GM13976 (cell line): ENCODE measurements around the gene POLD3.

Experiments
- DNase-seq: peaks from one replicate; pipeline ENCODE4 v3.0.0; 2012; ENCODE audit warnings: low spot score
- CTCF ChIP-seq: IDR thresholded peaks from 2 replicates; pipeline ENCODE4 v1.5.1; 2012; ENCODE audit warnings: borderline replicate concordance, mild to moderate bottlenecking; ENCODE audit not compliant: insufficient read depth; ENCODE audit errors: extremely low read depth, missing control alignments, control extremely low read depth
- in situ Hi-C: fragments of 300-500 bp; cut with MboI; formaldehyde crosslinking; loops from one replicate; pipeline ENCODE4 v1.12.0; 2022; ENCODE audit warnings: low sequenced_read_pairs, mixed read lengths, inconsistent platforms; ENCODE audit not compliant: unreplicated experiment

The POLD3 gene

DNA sequence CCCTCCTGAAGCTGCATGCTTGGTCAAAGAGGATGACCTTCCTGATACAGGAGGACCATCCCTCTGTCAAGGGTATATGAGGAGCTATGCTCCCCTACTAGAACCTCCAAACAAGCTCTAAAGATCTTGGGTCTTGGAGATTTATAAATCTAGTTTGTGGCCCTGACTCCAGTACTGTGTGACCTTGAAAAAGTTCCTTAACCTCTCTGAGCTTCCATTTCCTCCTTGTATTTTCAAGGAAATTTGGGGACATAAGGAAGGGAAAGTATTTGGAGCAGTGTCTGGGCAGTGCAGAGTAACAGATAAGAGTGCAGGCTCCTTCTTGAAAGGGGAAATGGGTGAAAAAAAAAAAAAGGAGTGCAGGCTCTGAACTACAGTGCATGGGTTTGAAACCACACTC lies 93.0 kb downstream of the POLD3 start:
- no peak for TF ChIP-seq CTCF
- in situ Hi-C loops, result no loop called here
- DNase-seq, result no peak

GRCh38 chr11:74685905-74686304 lies 93.5 kb downstream of the POLD3 start:
- no peak for TF ChIP-seq CTCF
- no peak for DNase-seq
- in situ Hi-C loops, result no loop called here

DNA sequence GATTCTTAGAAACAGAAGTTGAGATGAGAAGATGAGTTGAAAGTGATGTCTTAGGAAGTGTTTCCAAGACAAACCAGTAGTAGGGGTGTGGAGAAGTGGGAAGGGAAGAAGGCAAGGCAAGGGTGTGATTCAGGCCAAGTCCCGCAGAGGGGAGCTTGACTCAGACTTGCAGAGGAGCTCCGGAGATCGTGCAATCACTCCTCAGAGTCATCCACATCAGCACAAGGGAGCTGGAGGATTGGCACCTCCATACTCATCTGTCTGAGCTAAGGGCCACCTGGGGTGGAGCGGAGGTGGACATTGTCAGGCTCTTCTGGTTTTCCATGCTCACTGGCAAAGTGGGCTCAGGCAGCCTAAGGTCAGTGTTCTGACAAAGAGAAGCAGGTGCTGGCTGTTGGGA lies 94.4 kb downstream of the POLD3 start:
- in situ Hi-C loops, result no loop called here
- no peak for TF ChIP-seq CTCF
- no peak for DNase-seq

DNA sequence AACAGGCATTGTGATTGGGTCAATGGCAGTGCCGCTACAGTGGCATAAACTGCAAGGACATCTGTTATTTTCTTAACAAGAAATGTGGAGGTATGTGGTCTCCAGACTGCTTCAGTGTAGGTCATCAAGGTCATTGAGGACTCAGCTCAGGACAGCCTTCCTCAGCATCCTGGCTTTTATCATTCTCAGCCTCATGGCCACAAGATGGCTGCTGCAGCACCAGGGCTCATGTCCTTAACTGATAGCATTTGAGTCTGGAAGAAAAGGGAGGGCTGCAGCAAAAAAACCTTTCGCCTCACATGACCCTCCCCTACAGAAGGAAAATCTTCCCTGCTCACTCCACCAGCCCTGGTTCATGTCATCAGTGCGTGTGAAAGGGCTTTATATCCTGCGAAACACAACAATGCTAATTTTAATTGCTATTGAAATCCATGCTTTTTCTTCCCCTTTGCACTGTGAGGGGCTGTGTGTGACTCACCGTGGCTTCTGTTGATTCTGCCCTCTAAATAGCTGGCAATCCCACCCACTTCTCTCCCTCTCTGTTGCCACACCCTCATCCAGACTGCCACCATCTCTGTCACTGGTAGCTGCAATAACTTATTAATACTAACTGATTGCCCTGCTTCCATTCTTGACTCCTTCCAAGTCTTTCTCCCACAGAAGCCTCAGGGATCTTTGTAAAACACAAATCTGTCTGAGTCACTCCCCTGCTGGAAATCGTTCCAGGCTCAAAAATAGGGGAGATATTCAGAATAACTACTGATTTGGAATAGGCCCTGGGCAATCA lies 95.0 kb downstream of the POLD3 start:
- in situ Hi-C loops, result no loop called here
- DNase-seq, result no peak
- no peak for TF ChIP-seq CTCF

- TF ChIP-seq CTCF, result no peak
- in situ Hi-C loops, result no loop called here
- no peak for DNase-seq
Observed at GRCh38 chr11:74689666-74690065, 97.3 kb downstream of the POLD3 start.

GRCh38 chr11:74691755-74692154 lies 99.4 kb downstream of the POLD3 start:
- in situ Hi-C loops, result no loop called here
- TF ChIP-seq CTCF, result no peak
- no peak for DNase-seq
